SH-SY5Y (cell line): Measurements from ENCODE around the gene KMT2D.

Experiments used
- GATA2 ChIP-seq: IDR thresholded peaks from 2 replicates; pipeline ENCODE4 v1.6.1; 2011; ENCODE audit warnings: mild to moderate bottlenecking, low read depth, low read length
- GATA3 ChIP-seq: IDR thresholded peaks from 2 replicates; pipeline ENCODE4 v1.6.1; 2011; ENCODE audit warnings: low read depth, mild to moderate bottlenecking, low read length, moderate library complexity

The KMT2D gene

DNA sequence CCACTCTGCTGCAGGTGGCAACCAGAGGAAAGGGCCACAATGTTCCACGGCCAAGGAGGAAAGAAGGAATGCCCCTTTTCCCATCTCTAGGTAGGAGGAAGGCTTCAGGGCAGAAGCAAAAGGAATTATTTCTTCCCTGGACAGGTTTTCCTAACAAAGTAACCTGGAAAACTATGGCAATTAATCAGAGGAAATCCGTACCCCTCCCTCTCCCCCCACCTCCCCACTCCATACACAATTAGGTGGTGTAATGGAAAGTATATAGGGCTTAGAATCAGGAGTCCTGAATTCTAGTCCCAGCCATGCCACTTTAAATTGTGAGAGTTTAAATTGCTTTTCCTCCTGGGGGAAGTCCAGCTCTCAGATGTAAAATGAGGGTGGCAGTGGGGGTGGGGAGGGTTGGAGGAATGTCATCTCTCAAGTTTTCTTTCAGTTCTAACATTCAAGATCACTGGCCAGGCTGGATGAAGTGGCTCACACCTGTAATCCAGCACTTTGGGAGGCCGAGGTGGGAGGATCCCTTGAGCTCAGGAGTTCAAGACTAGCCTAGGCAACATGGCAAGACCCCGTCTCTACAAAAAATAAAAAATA lies 32.3 kb upstream of the KMT2D start:
- TF ChIP-seq GATA2 (no peak), GATA3 (no peak)

DNA sequence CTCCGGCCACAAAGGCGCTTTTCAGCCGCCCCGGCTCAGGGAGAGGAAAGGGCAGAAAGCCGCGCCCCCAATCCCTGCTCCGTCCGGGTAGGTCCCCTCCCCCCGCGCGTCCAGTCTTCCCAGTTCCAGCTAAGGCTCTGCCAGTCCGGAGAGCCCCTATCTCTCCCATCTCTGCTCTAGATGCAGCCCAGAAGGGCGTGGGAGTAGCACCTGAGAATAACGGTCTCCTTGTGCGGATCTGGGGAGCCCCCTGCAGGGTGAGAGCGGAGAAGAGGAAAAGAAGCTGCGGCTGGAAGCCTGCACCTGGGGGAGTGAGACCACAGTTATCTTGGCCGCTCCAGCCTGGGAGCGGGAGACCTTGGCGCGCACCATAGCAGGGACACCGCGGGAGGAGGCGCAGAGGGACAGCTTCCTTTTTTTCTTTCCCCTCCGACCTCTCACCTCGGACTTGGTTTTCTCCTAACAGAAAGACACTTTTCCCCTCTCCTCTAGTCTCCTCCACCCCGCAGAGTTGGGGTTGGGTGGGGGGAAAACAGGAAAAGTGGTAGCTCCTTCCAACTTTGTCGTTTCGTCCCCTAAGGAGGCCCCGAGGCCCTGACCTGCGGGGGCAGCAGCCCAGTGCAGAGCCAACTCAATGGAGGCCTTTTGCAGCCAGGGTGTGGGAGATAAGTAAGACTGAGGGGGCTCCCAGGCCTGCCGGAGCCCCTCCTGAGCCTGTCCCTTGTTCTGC lies 31.7 kb upstream of the KMT2D start:
- TF ChIP-seq GATA3 (no peak), GATA2 (peak; percentile 52)

DNA sequence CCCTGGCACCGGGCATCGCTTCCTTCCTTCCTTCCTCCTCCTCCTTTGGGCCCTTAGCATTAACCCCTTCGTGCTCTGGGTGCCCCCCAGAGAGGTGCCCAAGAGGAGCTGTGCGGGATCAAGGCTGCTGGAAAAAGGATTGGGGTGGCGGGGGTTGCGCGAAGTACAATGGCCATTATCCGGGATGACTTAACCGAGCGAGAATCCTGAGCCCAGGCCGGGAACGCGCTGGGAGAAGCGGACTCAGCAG lies 31.2 kb upstream of the KMT2D start:
- TF ChIP-seq GATA2 = no peak
- TF ChIP-seq GATA3 = no peak

DNA sequence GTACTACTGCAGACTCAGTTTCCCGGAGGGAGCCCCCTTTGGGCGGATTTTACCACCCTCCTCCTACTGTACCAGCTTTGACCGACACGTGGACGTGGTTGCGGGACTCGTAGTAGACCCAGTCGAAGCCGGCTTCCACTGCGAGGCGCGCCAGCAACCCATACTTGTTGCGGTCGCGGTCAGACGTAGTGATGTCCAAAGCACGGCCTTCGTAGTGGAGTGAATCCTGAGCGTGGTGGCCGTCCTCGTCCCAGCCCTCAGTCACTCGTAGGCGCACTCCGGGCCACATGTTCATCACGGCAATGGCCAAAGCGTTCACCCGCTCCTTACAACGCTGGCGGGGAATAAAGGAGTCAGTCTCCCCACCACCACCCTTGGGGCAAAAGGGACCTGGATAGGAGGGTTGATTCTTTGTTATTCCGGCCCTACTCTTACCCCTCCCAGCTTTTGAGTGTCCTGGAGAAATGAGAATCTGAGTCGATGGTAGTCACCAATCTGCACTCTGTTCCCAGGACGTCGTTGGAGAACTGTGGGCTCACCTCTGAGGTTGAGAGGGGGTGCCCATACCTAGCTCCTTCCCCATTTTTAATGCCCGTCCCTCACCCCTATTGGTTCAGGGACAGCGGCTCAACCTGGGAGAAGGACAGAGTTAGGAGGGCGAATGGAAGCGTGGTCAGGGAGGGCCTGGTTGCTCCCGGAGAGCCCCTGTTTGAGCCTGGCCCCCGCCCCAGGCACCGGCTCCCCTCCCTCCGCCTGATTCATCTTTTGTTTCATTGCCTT lies 30.7 kb upstream of the KMT2D start:
- TF ChIP-seq GATA3 (no peak), GATA2 (no peak)

DNA sequence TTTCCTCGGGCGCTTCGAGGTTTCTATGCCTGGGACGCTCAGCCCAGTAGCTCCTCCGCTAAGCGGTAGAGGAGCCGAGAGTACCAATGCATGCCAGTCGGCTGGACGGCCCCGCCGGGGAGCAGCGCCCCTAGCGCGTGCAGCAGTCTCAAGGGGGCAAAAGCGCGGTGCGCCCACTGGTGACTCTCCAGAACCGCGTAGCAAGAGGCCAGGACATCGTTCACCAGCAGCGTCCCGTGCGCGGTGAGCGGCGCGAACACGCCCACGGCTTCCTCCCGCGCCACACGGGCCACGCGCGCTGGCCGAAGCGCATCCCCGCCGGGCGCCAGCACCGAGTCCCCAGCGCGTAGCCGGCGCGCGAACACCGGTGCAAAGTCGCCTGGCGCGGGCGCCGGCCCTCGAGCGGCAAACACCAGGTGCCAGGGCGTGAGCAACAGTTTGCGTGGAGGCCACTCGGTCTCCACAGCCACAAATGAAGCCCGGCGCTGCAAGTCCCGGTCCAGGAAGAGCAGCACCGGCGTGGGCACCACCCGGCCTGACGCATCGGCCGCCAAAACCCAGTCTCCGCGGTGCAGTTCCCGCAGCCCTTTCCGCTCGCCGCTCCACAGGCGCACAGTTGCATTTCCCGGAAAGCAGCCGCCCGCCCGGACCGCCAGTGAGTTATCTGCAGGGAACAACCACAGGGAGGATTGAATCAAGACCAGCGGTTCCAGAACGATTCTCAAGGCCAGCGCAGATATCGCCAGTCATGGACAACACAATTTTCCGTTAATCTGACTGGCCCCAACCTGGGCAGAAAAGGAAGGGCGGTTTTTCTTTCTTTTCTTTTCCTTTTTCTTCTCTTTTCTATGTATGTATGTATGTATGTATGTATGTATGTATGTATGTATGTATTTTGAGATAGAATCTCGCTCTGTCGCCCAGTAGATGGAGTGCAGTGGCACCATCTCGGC lies 29.5 kb upstream of the KMT2D start:
- no peak; the same call in 1 of the 2 replicates for TF ChIP-seq GATA2
- TF ChIP-seq GATA3 = no peak

DNA sequence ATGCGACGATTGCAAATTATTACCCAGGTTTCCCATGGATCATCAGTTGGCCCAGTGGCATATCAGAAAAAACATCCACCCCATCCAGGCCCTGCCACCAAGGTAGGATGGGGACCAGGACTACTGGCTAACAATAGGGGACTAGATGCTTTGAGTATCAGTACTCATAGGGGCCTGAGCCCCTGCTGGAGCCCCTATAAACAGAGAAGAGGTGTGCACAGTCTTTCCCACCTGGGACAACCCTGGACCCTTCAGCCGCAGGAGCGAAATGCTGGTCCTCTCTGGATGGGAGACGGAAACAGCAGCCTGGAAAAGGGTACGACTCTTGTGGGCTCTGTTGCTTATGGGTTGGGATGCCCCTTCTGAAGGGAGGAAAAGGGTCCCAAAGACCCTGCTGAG lies 28.3 kb upstream of the KMT2D start:
- no peak for TF ChIP-seq GATA3
- TF ChIP-seq GATA2 = no peak

DNA sequence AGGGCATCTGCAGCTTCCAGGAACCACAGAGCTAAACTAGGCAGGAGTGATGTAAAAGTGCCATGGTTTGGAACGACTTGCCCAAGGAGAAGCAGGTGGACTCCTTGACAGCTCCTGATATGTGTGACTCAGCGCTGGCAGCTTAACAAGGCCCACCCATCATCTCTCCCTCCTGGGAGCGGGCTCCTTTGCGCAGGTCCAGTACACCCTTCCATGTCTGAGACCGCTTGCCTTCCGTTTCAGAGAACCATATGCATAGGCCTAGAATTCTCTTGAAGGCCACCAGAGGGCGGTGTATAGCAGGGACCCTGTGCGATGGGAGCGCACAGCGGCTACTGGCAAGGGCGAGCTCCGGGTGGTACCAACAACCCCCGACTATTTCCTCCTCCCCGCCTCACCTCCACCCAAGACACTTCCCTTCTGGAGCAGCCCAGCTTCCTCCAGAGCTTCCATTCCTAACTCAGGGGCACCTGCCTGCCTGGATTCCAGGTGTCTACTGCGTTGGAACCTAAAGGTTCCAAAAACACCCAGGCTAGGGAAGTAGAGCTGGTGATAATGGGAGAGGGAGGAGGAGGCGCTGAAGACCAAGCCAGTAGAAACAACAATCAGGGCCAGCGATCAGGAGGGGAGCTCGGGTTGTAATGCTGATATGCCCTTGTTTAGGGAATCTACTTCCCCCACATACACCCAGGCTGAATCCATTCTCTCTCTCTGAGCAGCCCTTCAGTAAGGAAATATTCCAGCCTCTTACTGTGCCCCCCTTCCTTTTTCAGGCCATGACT lies 27.7 kb upstream of the KMT2D start:
- no peak for TF ChIP-seq GATA2

DNA sequence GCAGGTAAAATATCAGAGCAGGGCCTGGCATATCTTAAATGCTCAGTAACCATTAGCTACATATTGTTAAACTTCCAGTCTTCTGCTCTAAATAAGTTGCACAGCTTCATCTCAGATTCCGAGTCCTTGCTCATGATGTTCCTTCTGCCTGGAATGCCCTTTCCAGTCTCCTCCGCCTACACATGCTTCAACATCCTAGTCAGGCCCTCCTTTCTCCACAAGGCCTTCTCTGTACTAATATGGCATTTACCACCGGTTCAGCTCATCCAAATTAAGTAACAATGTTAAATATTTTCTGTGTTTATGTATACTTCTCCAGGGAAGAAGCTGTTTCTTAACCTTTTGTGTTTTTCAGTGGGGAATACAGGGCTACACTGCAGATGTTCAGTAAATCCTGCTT lies 25.5 kb upstream of the KMT2D start:
- no peak for TF ChIP-seq GATA2
- no peak for TF ChIP-seq GATA3

DNA sequence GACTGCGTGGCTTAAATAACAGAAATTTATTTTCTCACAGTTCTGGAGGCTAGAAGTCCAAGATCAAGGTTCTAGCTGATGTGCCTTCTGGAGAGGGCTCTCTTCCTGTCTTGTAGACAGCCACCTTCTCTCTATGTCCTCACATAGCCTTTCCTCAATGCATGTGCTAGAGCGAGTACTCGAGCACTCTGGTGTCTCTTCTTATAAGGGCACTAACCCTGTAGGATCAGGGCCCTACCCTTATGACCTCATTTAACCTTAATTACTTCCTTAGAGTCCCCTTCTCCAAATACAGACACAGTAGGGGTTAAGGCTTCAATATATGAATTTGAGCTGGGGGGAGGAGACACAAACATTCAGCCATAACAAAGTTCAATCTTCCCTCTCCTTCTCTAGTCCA lies 23.8 kb upstream of the KMT2D start:
- TF ChIP-seq GATA3 = no peak
- TF ChIP-seq GATA2 = no peak

DNA sequence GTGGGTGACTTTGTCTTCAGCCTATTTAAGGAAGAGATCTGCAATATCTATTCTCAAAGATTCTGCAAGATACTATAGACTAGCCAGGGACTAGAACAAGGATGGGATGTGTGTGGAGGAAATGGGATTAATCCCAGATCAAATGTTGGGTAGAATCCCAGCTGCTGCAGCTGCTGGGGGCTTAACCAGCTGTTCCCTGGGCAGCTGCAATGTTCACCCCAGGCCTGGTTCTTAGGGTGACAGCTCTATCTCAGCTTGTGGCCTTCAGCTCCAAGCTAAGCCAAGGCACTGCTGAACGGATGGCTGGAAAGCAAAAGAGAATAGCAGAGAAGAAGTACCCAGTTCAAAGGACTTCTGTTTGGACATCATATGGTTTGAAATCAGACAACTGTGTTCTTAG lies 19.2 kb upstream of the KMT2D start:
- TF ChIP-seq GATA3 (no peak), GATA2 (no peak)

DNA sequence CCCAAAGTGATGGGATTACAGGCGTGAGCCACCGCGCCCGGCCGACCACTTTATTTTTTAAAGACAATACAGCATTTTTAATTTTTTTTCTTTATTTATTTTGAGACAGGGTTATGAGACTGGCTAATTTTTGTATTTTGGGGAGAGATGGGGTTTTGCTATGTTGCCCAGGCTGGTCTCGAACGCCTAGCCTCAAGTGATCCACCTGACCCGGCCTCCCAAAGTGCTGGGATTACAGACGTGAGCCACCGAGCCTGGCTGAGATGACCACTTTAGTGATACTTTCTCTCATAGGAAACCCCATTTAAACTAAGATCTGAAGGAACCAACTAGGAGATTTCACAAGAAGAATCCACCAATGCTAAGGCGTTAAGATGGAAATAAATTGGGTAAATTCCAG lies 10.4 kb upstream of the KMT2D start:
- TF ChIP-seq GATA3 = no peak
- TF ChIP-seq GATA2 = no peak

DNA sequence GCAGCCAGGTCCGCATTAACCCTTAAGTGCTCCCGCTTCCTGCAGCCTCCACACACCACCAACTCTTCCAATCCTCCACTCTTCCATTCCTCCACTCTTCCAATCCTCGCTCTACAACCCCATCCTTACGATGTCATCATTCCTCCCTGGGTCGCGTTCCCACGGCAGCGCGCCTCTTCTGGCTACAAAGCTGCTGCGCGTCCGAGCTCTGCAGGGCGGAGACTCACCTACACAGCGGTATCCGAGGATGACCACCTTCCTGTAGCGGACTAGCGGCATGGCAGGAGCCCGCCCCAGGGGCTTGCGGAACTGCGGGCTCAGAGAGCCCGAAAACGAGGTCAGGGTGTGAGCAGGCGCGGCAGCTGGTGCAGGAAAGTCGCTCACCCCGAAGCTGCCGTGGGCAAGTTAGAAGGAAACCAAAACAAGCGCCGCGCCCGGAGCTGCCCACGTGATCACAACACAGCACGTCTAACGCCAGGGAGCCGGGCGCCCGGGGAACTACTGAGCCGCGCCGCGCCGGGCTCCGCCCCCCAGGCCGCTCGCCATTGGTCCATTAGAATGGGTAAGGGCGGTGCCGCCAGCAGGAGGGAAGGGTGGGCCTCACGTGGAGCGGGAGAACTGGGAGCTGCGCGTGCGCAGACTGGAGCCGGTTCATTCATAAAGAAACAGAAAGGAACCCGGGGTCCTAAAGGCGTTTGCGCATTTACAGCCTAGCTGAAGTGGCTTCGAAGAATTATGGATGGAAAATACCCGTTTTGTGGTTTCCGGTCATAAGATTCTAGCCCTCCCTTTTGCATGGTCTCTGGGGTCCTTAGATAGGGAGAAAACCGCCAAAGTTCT lies 9.1 kb upstream of the KMT2D start, which contains the start of gene RHEBL1:
Gene RHEBL1 (minus strand): TSS at position 473 of the 840 bp plus-strand sequence. CDS start 194 bp downstream, at position 279.
- TF ChIP-seq GATA3 (no peak), GATA2 (no peak)
